Umbilical cord (tissue), 2 donors: ENCODE data around the gene PCSK5. TPM values are rescaled to one million over a fixed set of nuclear protein-coding genes. Genes with fewer than 3 reads are reported as not detected.
A peak's percentile ranks its signal among the peaks of the same experiment; 100 is the strongest.
"Not testable (repeated sequence)": the region's sequence is repeated elsewhere in the genome, so short reads cannot be mapped to it uniquely, and the experiment has no call there.

Experiments
- DNase-seq: peaks from one replicate; pipeline ENCODE4 v3.0.0-alpha.2; 2015; ENCODE audit warnings: low spot score
- total RNA-seq: library from RNA; depleted of rRNA; stranded (reverse); fragments of >200 nt; gene quantifications from one replicate; pipeline ENCODE4 v1.2.3, GENCODE V29; 2014; ENCODE audit warnings: low replicate concordance; ENCODE audit not compliant: insufficient read depth

Gene PCSK5
- total RNA-seq, 1 donor from 2014 or later, result 15.9 TPM

DNA sequence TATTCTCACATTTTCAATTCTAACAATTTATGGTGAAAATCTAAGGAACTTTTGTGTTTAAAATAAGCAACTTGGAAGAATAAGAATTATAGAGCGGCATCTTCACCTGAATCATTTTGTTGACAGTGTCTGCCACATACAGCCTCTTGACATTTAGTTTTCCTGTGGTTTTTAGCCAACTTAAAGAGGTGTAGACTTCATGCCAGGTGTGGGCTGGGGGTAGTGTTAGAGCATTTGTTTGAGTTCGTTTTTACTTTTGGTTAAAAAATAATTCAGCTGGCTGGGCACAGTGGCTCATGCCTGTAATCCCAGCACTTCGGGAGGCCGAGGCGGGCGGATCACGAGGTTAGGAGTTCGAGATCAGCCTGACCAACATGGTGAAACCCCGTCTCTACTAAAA, 72.8 kb downstream of the PCSK5 start:
- DNase-seq, result not testable (repeated sequence)

DNA sequence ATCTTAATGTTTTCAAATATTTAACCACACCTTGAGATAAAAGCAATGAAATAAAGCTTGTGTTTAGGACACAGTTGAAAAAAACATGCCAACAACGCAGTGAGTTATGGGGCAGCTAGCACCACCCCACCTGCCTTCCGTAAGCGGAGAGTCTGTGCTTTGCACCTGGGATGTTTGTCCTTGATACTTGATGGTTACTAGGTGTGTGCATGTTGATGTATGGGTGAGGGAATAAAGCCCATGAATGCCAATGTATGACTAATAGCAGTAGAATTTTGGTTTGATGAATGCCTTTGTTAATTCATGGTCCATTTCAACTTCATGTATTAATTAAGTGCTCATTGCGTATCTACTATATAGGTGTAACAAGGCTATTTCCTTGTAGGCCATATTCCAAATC, 74.0 kb downstream of the PCSK5 start:
- no peak for DNase-seq

DNA sequence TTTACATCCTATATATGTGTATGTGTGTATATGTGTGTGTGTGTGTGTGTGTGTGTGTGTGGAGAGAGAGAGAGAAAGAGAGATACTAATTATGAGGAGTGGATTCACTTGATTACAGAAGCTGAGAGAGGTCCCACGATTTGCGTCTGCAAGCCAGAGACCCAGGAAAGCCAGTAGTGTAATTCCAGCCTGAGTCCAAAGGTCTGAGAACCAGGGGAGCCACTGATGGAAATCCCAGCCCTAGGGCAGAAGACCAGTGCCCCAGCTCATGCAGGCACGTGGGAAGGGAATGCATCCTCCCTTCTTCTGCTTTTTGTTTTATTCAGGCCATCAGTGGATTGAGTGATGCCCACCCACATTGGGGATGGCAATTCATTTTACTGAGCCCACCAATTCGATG, 74.8 kb downstream of the PCSK5 start:
- no peak for DNase-seq

DNA sequence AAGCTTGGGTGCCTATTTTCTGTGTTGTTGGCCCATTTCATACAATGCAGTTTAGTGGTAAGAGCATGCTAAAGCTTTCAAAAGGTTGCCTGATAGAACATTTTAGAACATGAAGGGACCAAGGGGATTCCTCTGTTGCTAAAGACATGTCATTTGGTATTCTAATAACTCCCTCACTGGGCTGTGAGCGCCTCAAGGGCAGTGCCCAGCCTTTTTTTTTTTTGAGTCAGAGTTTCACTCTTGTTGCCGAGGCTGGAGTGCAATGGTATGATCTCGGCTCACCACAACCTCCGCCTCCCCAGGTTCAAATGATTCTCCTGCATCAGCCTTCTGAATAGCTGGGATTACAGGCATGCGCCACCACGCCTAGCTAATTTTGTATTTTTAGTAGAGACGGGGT, 77.1 kb downstream of the PCSK5 start:
- no peak for DNase-seq

DNA sequence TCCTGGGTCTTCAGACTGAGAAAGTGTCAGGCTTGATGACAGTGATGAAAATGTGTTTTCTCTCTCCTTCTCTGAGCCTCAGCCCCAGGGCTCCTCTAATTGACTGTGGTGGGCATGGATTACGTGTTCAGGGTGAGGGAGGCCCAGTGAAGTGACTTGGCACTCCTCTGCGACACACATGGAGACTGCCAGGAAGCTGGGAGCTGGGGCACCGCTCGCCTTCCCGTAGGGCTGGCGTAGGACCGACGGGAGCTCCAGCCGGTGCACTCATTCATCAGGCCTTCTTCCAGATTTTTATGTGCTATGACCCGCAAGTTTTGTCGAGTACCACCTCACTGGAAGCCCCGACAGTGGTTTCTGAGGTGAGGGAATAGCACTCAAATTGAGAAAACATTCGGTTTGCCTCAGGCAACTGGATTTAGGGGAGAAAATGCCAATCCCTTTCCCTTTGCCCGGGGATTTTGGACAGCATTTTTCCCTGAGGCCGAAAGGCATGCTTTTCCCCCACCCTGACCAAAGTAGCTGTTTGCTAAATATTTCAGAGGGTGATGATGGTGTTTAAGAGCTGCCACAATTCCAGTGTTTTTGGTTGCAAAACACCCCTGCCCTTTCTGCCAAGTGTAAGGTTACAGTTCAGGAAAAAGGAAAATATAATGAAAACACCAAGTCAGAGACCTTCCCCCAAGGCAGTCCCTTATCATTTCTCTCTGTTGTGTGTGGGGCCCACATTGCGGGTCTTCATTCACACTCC, 83.7 kb downstream of the PCSK5 start:
- no peak for DNase-seq

DNA sequence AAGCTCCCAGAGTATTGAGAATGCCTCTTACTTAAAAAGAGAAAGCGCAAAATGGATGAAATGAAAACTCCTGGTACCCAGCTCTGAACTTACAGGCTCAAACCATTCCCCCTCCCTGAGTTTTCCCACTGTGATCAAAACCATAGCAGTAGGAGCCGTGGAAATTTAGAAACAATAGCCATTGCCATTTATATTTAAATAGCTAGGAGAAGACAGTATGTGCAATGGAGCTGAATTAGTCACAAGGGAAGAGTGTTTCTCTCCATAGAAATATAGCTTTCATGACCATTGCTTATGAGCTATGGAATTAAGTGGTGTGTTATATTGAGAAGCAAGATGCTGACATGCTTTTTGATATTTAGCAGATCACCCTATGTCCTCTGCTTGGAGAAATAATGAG, 84.6 kb downstream of the PCSK5 start:
- peak; percentile 87 for DNase-seq

DNA sequence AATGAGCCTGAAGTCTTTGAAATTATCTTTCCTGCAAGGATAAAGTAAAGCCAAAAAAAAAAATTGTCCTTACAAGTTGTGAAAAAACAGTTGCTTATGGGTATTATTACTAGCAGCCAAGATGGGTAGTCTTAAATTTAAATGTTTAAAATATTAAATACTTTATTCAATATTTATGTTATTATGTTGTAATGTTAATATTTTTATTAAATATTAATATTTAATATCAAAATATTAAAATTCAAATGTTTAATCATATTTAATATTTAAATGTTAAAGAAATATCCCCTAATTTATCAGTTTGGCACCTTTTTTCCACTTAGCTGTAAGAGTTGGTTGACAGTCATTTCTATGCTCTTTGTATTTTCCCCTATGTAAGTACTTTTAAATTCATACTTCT, 86.1 kb downstream of the PCSK5 start:
- DNase-seq, result no peak

DNA sequence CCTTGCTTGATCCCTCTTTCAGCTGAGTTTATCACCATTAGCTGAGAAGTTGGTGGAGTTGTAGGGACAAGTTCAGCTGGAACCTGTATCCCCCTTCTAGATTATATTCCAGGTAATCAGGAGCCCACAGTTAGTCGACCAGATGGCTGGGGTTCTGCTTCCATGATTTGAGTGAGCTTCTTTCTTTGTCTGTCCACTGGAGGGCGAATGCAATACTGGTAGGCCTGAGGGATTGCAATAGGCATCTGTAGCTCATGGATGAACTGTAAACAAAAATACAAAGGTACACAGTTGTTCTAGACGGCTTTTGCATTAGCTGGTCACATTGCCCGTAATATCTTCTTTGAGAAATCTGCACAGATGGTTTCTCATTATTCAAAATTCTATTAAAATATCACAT, 88.9 kb downstream of the PCSK5 start:
- DNase-seq, result no peak

DNA sequence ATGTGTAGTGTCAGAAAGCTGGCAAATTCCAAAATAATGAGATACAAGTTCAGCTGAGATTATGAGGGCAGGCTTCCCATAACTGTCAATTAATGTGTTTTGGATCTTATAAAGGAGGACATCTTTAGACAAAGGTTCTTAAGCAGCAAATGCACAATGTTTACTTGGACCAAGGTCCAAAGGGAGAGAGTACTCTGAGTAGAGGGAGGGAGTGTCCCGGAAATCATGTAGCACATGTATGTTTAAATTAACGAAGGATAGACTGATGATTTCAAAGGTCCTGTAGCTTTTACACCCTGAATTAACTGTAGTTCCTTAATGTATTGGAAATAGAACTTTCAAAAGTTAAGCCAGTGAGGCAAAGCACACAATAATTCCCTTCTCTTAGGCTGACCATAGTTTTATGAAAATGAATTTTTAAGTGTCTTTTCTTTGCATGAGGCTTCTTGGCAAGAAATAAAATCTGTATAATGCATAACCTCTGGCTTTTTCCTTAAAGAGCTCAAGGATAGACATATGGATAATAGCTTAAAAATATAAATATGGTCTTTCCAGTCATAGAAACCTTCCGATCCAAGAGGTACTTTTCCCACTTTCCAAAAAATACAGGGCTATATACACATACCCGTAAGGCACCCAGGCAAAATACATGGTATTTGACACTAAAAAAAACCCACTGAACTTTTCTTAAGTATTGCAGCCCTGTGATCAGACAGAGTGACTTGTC, 93.0 kb downstream of the PCSK5 start:
- DNase-seq, result no peak

DNA sequence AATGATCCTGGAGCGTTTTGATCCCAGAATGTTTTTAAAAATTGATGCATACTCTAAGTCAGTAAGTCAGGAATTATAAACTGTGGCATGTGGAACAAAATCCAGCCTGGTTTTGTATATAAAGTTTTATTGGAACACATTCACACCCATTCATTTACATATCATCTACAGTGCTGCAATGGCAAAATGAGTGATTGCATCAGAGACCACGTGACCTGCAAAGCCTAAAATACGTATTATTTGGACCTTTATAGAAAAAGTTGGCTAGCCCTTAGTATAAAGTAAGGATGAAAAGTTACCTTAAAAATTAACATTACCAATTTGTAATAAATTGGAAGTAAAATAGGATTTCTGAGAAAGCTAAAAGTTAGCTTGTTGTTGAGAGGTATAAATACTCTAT, 95.0 kb downstream of the PCSK5 start:
- DNase-seq, result no peak

DNA sequence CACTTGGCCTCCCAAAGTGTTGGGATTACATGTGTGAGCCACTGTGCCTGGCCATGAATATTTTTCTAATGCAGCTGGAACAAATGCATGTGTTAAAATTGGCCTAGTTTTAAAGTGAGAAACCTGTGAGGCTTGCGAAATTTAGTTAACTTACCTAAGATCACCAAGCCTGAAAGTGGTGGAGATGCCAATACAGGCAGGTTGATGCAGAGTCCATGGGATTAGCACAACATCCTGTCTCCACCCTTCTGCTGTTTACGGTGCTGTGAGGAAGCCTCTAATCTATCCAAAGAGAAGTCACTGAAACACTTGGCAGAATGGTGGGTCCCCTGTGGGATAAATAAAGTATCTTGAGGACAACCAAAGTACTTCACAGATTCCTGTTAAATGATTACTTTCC, 98.2 kb downstream of the PCSK5 start:
- DNase-seq, result no peak

DNA sequence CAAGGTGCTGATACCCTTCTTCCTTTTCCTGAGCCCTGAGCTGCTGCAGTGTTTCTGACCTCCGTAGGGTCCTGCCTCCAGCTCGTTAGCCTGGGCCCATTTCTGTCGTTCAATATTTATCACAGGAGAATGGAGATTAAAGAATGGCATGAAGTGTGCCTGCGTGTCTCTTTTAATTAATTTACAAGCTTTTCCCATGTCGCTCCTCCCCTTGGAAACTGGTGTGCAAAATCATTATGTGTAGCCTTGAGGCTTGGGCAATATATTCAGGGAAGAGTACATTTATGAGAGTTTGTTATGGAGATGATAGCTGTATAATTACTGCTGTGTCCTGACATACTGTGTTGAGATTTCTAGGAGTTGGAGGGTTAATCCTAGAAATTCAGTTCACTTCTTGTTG, 99.7 kb downstream of the PCSK5 start:
- no peak for DNase-seq

DNA sequence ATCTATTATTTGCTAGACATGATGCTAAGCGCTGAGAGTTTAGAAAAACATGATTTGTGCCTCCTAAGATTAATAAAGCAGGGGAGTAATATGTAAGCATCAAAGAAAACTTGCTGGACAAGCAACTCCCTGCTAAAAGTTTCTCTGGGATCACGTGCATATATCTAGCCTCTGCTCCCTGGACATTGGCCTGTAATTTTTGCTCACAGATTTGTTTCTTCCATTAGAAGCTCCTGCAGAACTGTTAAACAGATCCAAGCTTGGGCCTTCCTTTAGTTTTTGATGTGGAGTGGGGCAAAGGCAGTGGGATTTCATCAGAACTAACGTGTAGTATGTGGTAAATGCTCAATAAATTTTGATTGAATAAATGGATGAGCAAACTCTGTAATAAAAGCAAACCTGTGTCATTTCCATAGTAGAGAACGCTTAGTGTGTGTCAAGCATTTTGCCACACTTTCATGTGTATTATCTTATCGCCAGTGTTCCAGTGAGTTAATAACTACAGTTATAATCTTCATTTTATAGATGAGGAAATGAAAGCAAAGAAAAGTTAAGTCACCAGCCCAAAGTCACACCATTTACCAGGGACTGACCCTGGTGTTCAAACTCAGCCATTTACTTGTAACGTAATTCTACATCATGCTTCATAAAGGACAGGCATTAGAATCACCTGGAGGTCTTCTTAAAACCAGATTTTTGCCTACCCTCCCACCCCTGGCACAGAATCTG, 100.3 kb downstream of the PCSK5 start:
- no peak for DNase-seq

DNA sequence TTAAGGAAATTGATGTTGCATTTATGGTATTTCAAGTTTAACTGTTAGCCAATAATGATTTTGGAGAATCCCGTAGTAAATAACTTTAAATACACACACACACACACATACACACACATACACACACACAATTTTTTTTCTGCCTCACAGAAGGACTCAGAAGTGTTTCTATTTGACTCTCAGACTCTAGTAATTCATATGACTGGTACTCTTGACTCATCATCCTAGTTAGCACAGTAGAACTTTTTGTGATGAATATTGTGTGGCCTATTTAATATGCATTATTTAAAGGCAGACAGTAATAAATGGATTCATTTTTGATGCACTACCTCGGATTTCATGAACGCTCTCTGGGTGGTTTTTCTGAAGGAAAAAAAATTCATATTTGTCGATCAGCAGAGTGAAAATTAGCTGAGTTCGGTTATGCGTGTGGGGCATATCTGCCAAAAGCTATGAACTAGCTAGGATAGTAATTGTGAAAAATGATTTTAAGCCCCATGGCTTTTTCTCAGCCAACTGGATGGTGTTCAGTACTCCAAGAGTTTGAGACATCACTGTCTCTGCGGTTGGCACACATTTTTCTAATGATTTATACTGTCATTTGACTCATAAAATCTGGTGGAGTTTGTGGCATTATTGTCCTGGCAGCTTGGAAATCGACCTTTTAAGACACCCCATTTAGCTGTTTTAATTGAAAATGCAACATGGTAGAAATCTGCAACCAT, 102.2 kb downstream of the PCSK5 start:
- no peak for DNase-seq

DNA sequence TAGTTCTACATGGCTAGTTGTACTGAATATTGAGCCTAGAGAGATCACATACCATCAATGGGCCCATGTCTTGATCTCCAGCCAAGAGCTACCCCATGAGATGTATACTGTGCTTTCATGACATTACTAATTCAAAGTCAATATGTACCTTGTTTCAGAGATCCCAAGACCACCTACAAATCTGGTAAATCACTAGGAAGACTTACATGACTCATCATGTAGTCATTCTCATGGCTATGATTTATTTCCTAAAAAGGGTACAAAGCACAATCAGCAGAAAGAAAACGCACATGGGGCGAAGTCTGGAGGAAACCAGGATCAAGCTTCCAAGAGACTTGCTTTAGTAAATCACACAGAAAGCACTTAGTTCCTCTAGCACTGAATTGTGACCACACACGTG, 103.0 kb downstream of the PCSK5 start:
- DNase-seq, result no peak

DNA sequence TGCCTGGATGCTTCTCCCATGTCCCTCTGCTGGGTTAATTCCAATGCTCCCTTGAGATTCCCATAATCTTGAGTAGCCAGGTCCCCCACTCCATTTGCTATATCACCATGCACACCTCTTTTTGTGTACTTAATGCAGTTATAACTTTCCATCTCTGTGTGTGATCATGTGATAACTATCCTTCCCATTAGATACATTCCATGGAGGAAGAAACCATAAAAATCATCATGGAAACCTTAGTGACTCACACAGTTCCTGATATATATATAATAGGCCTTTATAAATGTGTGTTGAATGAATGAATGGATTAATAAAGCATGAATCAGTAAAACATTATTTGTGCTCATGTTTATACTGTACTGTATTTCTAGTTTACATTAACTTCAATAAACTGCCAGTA, 104.6 kb downstream of the PCSK5 start:
- DNase-seq, result no peak

DNA sequence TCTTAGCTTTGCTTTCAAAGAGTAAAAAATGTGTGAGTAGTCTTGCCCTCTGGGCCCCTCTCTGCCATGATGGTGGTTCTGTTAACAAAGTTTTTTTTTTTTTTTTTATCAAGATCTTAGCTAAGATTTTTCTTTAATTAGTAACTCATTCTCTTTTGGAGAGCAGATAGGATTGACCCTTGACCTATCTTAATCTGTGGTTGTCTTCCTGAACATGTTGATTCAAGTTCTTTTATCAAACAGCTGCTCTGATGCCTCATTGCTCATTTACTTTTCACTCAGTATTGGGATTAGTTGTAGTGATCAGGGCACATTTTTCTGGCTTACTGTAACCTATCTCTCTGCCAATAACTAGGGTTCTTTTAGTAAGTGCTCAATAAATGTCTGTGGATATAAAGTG, 106.3 kb downstream of the PCSK5 start:
- peak; percentile 12 for DNase-seq

DNA sequence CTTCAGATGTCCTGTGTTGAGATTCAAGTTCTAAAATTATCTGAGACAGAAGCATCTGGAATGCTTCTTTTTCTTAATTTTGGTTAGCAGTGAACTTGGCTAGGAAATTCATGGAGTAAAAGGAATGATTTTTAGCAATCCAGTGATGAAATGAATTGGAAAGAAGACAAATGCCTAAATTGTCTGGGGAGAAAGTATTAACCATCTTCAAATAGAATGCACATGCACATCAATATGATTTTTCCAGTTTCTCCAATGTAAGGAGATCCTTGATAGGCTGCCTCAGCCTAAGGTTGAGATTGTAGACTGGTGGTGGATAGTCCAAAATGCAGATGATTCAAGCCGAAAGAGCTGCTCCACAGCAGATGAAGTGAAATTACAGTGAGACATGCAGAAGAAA, 106.7 kb downstream of the PCSK5 start:
- no peak for DNase-seq

DNA sequence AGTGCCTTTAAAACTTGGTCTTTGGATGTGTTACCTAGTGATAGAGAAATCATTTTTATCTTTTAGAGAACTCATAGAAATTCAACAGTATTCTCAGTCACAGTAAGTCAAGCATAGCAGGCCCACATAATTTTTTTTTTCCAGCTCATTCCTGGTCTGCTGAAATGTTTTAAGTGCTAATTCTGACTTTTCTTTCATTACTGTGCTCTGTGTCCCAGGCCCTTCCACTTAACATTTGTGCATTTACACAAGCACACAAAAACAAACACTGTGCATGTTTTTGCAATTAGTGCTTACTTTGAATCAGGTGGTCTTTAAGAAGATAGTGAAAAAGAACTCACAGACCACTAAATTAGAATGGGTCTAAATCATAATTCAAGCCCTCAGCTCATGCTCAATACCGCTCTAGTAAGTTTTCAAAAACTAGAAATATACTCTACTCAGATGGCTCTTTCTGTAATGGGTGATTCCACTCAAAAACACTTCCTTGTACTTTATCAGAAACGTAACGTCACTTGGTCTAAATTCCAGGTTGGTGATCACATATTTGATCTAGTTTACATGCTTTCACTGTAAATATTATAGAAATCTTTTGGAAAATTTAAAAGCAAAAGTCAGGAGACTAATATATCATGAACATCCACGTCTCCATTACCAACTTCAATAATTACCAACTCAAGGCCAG, 107.8 kb downstream of the PCSK5 start:
- DNase-seq, result no peak

DNA sequence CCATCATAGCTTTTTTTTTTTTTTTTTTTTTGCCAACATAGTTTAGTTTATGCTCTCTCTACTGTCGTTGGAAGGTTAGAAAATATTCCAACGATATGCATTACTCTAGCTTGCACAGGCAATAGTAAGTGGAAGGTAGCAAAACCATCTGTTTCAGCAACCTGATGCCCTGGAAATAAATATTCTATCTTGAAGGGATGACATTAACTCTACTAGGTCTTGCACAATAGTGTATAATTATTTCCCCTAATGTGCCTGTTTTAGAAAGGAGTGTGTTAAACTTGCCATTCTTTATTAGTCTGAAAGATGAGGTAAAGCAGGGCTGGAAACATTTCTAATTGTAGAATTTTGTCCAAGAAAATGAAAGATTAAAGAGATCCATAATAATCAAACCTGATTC, 111.0 kb downstream of the PCSK5 start:
- no peak for DNase-seq

DNA sequence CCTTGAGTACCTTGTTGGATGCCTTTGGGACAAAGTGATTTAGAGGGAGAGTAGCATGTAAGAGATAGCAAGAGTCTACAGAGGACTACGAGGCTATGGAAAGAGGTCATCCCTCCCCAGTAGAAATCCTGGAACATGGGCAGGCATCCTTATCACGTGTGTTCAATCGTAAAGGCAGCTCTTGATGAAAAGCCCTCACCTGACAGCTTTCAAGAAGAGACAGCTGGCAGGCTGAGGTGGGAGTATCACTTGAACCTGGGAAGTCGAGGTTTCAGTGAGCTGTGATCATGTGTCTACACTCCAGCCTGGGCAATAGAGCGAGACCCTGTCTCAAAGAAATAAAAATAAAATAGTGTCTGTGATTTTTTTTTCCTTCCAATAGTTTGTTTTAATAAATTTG, 112.6 kb downstream of the PCSK5 start:
- no peak for DNase-seq

DNA sequence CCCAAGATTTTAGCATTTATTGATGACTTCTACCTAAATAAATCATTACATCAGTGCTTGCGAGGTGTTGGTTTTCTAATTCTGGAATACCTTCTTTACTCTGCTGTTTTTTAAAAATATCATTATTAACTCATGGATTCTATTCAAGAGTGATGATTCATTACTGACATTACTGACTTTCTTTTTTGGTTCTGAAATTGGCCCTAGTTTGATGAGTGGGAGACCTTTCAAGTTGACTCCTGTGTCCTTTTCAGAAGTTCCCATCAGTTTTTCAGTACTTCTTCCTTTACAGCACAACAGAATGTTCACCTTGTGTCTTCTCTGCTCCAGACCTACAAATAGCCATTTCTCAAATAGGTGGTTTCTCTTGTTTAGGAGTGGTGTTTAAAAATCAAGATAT, 114.1 kb downstream of the PCSK5 start:
- no peak for DNase-seq
